Gastroesophageal sphincter (tissue), 3 donors: ENCODE measurements around the gene DOLPP1.

Experiments
- EP300 ChIP-seq: sonication (generic); formaldehyde crosslinking; IDR thresholded peaks from one replicate; pipeline ENCODE4 v1.6.1; 2017; ENCODE audit warnings: antibody characterized with exemption, mild to moderate bottlenecking
- POLR2A ChIP-seq, 2 donors: fragments of 450-650 bp; IDR thresholded peaks; one replicate each; pipeline ENCODE4 v1.6.1; 2017; ENCODE audit warnings: antibody characterized with exemption in 2 of 2, mild to moderate bottlenecking in 2 of 2, moderate library complexity in 1 of 2
- POLR2AphosphoS5 ChIP-seq: sonication (generic); formaldehyde crosslinking; IDR thresholded peaks from one replicate; pipeline ENCODE4 v1.6.1; 2017; ENCODE audit warnings: antibody characterized with exemption
- TF ChIP-seq, protein P1 (sequence below), 4 experiments: fragments of 200-600 bp in 2 of 4; fragments of 450-650 bp in 2 of 4; sonication (generic) in 1 of 4; IDR thresholded peaks; one replicate each; pipeline ENCODE4 v1.5.1; 2017 to 2019; ENCODE audit warnings: antibody characterized with exemption in 4 of 4, mild to moderate bottlenecking in 2 of 4, moderate library complexity in 2 of 4

DNA sequence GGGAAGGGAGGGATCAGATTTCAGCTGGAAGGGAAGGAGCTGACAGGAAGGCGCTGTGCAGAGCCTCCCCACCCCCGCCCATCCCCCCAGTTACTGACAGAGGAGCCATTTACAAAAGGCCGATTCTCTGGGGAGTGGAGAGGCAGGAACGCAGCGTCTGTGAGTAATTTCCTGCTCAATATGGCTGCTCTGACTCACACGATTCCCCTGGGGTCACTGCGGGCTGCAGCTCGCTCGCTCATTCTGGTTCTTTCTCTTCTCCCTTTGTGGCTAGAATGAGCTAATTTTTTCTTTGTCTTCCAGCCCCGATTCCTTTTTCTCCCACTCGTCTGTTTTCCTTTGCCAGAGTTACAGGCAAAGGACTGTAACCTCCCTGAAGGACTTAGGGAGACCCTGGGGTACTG, 59.1 kb downstream of the DOLPP1 start:
- TF ChIP-seq POLR2A (IDR thresholded peaks at IDR 0.05) (peak; percentile 8 to 38), POLR2AphosphoS5 (peak; percentile 92), EP300 (no peak)
- TF ChIP-seq, protein P1, sequence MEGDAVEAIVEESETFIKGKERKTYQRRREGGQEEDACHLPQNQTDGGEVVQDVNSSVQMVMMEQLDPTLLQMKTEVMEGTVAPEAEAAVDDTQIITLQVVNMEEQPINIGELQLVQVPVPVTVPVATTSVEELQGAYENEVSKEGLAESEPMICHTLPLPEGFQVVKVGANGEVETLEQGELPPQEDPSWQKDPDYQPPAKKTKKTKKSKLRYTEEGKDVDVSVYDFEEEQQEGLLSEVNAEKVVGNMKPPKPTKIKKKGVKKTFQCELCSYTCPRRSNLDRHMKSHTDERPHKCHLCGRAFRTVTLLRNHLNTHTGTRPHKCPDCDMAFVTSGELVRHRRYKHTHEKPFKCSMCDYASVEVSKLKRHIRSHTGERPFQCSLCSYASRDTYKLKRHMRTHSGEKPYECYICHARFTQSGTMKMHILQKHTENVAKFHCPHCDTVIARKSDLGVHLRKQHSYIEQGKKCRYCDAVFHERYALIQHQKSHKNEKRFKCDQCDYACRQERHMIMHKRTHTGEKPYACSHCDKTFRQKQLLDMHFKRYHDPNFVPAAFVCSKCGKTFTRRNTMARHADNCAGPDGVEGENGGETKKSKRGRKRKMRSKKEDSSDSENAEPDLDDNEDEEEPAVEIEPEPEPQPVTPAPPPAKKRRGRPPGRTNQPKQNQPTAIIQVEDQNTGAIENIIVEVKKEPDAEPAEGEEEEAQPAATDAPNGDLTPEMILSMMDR (IDR thresholded peaks at IDR 0.05): no peak
